NCI-H748 treated with DMSO at 0.1 percent for 48 hours (cell line): ENCODE measurements around the gene KRT17.
A peak's percentile ranks its signal among the peaks of the same experiment; 100 is the strongest.
"Not testable (repeated sequence)": the region's sequence is repeated elsewhere in the genome, so short reads cannot be mapped to it uniquely, and the experiment has no call there.

Experiments used
- DNase-seq: peaks from one replicate; lab custom pipeline; 2025; lab: John Stamatoyannopoulos, UW

KRT17 gene

GRCh38 chr17:41653892-41654677, 29.7 kb upstream of the KRT17 start:
- no peak for DNase-seq

- no peak for DNase-seq
Observed at GRCh38 chr17:41653421-41653820, 29.0 kb upstream of the KRT17 start.

- DNase-seq = no peak
Observed at GRCh38 chr17:41652461-41652970, 28.1 kb upstream of the KRT17 start.

DNA sequence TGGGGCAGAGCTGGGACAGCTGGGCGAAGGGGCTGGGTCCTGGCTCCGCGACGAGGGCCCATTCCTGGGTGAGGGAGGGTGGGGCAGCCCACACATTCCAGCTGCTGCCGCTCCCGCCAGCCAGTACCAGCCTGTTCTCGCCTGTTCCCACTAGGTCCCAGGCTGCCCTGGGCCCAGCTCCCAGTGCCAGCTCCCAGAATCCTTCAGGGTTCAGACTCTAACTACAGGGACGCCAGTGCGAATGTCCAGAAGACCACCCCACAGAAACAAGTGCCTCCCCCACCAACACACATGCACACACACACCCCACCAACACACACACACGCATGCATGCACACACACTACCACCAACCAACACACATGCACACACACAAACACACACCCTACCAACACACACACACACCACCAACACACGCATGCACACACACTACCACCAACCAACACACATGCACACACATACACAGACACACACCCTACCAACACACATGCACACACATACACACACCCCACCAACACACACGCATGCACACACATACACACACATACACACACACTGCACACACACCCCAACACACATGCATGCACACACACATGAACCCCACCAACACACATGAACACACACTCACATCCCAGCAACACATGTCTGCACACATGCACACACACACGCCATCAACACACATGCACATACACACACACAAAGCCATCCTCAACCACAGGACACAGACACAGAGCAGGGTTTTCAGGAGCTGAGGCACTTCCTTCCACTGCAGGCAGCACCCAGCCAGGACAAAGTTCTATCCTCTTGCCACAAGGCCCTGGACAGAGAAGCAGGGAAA, 27.5 kb upstream of the KRT17 start:
- DNase-seq = no peak

- no peak for DNase-seq
Observed at GRCh38 chr17:41650794-41651624, 26.6 kb upstream of the KRT17 start.

- DNase-seq = no peak
Observed at GRCh38 chr17:41649923-41650519, 25.6 kb upstream of the KRT17 start.

- DNase-seq = peak; percentile 40
Observed at GRCh38 chr17:41648411-41649195, 24.2 kb upstream of the KRT17 start.

GRCh38 chr17:41647940-41648410, 23.6 kb upstream of the KRT17 start:
- peak; percentile 80 for DNase-seq

DNA sequence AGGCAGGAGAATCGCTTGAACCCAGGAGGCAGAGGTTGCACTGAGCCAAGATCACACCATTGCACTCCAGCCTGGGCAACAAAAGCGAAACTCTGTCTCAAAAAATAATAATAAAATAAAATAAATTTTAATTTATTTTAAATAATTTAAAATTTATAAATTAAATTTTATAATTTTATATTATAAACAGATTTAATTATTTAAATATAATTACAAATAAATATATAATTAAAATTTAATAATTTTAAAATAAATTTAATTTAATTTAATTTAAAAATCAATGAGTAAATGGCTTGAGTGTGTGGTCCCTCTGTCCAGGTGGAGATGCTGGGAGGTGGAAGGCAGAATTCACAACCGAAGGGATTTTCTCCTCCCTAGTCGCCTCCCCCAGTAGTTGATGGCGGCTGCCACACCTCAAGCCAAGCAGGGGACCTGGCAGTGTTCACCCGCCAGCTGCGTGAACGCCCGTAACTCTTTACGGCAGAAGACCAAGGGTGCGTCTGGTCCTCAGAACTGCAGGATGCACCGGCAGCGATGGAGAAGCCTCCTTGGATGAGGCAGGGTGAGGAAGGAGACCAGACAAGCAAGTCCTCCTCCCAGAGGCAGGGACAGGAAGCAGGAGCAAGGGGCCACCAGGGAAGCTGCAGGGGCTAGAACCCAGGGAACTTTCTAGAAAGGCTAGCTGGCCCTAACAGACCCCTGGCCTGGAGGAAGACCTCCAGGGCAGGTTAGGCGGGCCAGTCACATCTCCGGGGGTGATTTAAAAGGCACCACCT, 22.9 kb upstream of the KRT17 start:
- DNase-seq = no peak

DNA sequence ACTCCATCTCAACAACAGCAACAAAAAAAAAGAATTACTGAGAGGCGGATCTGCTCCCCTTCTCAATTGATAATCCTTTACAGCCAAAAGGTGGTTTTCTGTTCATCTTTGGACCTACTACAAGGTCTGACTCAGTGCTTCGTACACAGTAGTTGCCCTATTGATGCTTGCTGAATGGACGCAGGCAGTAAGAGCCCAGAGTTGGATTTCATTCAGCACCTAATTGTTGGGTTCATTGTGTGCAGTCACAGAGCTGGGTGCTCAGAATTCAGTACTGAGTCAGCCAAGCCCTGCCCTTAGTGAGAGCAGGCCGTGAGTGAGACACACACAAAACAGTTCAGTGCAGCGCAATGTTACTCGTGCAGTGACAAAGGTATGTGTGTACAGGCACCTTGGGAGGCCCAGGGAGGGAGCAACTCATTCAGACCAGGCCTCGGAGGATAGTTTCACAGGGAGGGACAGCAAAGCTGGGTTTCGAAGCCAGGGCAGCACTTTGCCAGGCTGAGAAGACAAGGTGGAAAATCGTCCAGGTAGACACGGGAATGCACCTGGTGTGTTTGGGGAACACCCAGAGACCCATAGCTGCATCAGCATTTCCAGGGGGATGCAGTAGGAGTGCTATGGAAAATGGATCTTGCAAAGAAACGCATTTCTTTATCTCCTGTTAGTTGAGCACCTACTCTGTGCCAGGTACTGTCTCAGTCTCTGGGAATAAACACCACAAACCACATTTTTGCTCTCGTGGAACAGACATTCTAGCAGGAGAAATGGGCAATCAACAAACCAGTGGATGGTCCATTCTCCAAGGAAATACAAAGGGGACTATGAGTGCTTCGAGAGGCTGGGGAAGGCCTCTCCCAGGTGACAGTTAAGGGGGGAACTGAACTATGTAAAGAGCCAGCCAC, 18.1 kb upstream of the KRT17 start:
- no peak for DNase-seq

- not testable (repeated sequence) for DNase-seq
Observed at GRCh38 chr17:41640596-41640995, 16.2 kb upstream of the KRT17 start.

- DNase-seq = no peak
Observed at GRCh38 chr17:41639492-41640473, 15.4 kb upstream of the KRT17 start.

DNA sequence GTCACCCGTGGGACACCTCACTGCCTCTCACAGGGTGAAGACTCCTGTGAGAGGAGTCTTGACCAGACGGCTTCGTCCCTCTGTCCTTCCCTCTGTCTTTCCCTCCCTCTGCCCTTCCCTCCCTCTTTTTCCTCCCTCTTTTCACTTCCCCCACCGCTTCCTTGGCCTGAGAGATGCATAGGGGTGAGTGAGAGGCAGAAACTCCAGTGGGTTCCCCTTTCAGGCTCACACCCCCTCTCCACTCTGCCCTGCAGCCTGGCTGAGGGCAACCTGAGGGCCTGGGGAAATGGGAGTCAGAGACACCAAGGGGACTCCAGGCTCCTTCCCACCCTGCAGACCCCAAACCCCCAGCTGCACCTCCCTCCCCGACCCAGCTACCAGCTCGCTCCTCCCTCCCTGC, 14.6 kb upstream of the KRT17 start:
- no peak for DNase-seq

DNA sequence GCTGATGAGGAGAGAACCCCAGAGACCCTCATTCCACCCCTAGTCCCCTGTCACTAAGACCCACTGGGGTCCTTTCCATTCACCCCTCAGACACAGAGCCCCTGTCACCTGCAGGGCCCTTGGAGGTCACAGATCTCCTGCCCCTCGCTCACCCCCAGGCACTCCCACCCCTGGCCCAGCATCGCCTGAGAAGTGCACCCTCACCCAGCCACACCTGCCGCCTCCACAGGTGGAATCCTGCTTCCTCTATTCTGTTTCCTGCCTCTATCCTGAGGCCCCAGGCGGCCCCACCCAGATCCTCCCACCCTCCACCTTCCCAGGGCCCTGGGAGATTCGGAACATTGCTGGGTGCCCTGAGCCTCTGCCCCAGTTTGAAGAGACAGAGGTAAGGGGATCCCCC, 13.8 kb upstream of the KRT17 start:
- DNase-seq = no peak

DNA sequence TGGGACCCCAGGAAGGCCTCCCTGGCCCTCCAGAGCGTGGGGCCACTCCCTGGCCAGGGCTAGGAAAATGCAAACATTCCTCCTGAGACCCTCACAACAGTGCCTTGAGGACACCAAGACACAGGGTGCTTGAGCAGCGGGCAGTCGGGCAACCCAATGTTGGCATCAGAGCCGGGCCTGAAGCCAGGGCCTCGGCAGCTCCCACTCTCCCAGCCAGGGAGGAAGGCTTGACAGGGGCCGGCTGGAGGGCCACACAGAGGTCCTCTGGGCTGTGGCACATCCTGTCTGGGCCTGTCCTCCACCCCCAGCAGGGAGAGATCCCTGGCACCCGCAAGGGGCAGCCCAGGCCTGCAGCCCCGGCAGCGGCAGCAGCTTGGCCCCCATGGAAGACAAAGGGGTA, 12.3 kb upstream of the KRT17 start:
- DNase-seq = no peak

GRCh38 chr17:41635121-41636097, 11.0 kb upstream of the KRT17 start:
- no peak for DNase-seq

DNA sequence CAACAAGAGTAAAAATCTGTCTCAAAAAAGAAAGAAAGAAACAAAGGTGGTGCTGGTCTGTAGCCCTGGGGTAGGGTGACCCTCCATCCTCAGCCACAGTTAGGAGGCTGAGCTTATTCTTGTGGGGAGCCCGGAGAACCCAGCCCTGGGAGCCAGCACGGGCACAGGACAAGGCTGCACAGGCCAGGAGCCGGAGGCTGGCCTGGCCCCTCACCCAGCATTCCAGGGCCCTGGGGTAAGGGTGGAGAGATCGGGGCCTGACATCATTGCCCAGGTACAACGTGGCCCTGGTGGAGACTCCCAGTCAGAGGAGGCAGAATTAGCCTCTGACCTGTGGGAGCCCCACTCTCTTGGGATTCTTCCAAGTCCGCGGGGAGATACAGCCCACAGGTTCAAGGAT, 10.3 kb upstream of the KRT17 start:
- DNase-seq = no peak
